ENCODE measurements around the gene TDP1. TPM values are rescaled to one million over a fixed set of nuclear protein-coding genes. Genes with fewer than 3 reads are reported as not detected.

TDP1 gene
- total RNA-seq, 4 donors from 2014 or later: 2.0 to 5.0 (median 3.8) TPM

- H3K27ac ChIP-seq: no peak overlapping the region
- H3K4me3 ChIP-seq: no peak overlapping the region
- no peak for ATAC-seq
- peaks cover 0 to 43% of the 10 kb centered on the region in 2 donors for H3K36me3 ChIP-seq
- no peaks in the 10 kb centered on the region for H3K4me1 ChIP-seq
- in situ Hi-C loops (cut with MboI; ENCODE audit: low sequenced_read_pairs in 4 of 4) (loop anchor here in 3 of 4 donors (25.0 kb wide), 3 partner anchors 247 to 822 kb away; partner anchors contain the start of gene TTC7B (in 1 of the 3)), intact Hi-C loops (cut with DNase I; ENCODE audit: low total_unique reads) (no loop called here)
- TF ChIP-seq POLR2A (IDR thresholded peaks at IDR 0.05): no peak
- TF ChIP-seq CTCF (IDR thresholded peaks at IDR 0.05 in 4 of 5, conservative IDR thresholded peaks at IDR 0.05 in 1 of 5): no peak
- H3K27me3 ChIP-seq: no peaks in the 10 kb centered on the region
- DNase-seq: no peak
- H3K9me3 ChIP-seq: no peaks in the 10 kb centered on the region
Measured at GRCh38 chr14:89990218-89990617, 34.5 kb downstream of the TDP1 start.

- Histone ChIP-seq H3K27me3 (no peaks in the 10 kb centered on the region), H3K27ac (no peak overlapping the region), H3K36me3 (peaks cover 0 to 48% of the 10 kb centered on the region in 2 donors), H3K4me3 (no peak overlapping the region), H3K9me3 (no peaks in the 10 kb centered on the region), H3K4me1 (no peaks in the 10 kb centered on the region)
- no peak for ATAC-seq
- TF ChIP-seq POLR2A (IDR thresholded peaks at IDR 0.05) (no peak), CTCF (IDR thresholded peaks at IDR 0.05 in 4 of 5, conservative IDR thresholded peaks at IDR 0.05 in 1 of 5) (no peak)
- in situ Hi-C loops (cut with MboI; ENCODE audit: low sequenced_read_pairs in 4 of 4) (loop anchor here in 3 of 4 donors (25.0 kb wide), 3 partner anchors 247 to 822 kb away; partner anchors contain the start of gene TTC7B (in 1 of the 3)), intact Hi-C loops (cut with DNase I; ENCODE audit: low total_unique reads) (no loop called here)
- DNase-seq: no peak
Measured at GRCh38 chr14:89990623-89991275, 35.0 kb downstream of the TDP1 start.

GRCh38 chr14:89992273-89992672 lies 36.5 kb downstream of the TDP1 start:
- H3K36me3 ChIP-seq: peaks cover 0 to 40% of the 10 kb centered on the region in 2 donors
- DNase-seq (no peak), ATAC-seq (no peak)
- no peaks in the 10 kb centered on the region for H3K27me3 ChIP-seq
- no peak overlapping the region for H3K27ac ChIP-seq
- in situ Hi-C loops (cut with MboI; ENCODE audit: low sequenced_read_pairs in 4 of 4) (loop anchor here in 3 of 4 donors (25.0 kb wide), 3 partner anchors 245 to 820 kb away; partner anchors contain the start of gene TTC7B (in 1 of the 3)), intact Hi-C loops (cut with DNase I; ENCODE audit: low total_unique reads) (no loop called here)
- no peak overlapping the region for H3K4me3 ChIP-seq
- H3K9me3 ChIP-seq: no peaks in the 10 kb centered on the region
- no peaks in the 10 kb centered on the region for H3K4me1 ChIP-seq
- TF ChIP-seq POLR2A (IDR thresholded peaks at IDR 0.05) (no peak), CTCF (IDR thresholded peaks at IDR 0.05 in 4 of 5, conservative IDR thresholded peaks at IDR 0.05 in 1 of 5) (no peak)

GRCh38 chr14:89996963-89997362 lies 41.2 kb downstream of the TDP1 start:
- Histone ChIP-seq H3K4me3 (no peak overlapping the region), H3K4me1 (no peaks in the 10 kb centered on the region), H3K27me3 (no peaks in the 10 kb centered on the region), H3K9me3 (no peaks in the 10 kb centered on the region), H3K36me3 (peaks cover 0 to 45% of the 10 kb centered on the region in 2 donors), H3K27ac (no peak overlapping the region)
- TF ChIP-seq POLR2A (IDR thresholded peaks at IDR 0.05) (no peak), CTCF (IDR thresholded peaks at IDR 0.05 in 4 of 5, conservative IDR thresholded peaks at IDR 0.05 in 1 of 5) (no peak)
- intact Hi-C loops (cut with DNase I; ENCODE audit: low total_unique reads): no loop called here
- DNase-seq (no peak), ATAC-seq (no peak)
- in situ Hi-C loops (cut with MboI; ENCODE audit: low sequenced_read_pairs in 4 of 4): loop anchor here in 3 of 4 donors (25.0 kb wide), 3 partner anchors 240 to 815 kb away; partner anchors contain the start of gene TTC7B (in 1 of the 3)
